SIG-M5 treated with dmso at 0.1 percent for 504 hours (cell line): Measurements from ENCODE around the gene CCL8.

ENCODE experiments used
- DNase-seq: peaks from one replicate; lab custom pipeline; 2025; ENCODE audit not compliant: unreplicated experiment; lab: John Stamatoyannopoulos, UW

Gene CCL8

DNA sequence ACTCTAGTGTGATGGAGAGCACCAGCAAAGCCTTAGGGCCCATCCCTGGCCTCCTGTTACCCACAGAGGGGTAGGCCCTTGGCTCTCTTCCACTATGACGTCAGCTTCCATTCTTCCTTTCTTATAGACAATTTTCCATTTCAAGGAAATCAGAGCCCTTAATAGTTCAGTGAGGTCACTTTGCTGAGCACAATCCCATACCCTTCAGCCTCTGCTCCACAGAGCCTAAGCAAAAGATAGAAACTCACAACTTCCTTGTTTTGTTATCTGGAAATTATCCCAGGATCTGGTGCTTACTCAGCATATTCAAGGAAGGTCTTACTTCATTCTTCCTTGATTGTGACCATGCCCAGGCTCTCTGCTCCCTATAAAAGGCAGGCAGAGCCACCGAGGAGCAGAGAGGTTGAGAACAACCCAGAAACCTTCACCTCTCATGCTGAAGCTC, at the start of gene CCL8:
TSS of gene CCL8 (plus strand) at position 397 of the 445 bp plus-strand sequence. CDS start 67 bp downstream, outside the sequence.
- DNase-seq, result no peak

DNA sequence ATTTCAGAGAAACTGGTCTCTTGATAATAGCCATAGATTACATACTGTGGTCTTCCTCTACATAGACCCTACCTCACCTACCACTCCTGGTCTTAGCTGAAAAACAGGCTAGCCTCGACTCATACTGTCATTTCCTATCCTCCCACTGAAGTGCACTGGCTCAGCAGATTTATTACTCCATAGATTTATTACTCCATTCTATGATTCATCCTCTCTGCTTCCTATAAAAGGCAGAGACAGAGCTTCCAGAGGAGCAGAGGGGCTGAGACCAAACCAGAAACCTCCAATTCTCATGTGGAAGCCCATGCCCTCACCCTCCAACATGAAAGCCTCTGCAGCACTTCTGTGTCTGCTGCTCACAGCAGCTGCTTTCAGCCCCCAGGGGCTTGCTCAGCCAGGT, 49.3 kb upstream of the CCL8 start, which contains the start of gene CCL7:
TSS of gene CCL7 (plus strand) at position 253 of the 400 bp plus-strand sequence. CDS start at position 323, 70 bp downstream.
- DNase-seq, result no peak

DNA sequence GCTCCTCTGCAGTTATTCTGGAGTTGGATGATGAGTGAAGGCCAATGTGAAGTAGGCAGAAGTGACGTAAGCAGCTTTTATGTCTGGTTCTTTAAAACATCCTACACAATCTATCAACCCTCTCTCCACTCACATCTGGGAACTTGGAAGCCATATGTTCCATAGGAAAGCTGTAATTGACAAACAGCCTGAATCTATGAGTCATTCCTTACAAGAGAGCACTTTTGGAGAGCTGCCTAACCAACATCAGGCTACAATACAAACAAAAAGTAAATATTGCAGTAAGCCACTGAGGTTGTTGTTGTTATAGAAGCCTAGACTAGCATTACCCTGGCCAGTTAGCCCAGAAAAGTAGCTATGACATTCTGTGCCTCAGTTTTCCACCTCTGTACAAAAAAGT, 43.4 kb upstream of the CCL8 start:
- DNase-seq, result no peak

DNA sequence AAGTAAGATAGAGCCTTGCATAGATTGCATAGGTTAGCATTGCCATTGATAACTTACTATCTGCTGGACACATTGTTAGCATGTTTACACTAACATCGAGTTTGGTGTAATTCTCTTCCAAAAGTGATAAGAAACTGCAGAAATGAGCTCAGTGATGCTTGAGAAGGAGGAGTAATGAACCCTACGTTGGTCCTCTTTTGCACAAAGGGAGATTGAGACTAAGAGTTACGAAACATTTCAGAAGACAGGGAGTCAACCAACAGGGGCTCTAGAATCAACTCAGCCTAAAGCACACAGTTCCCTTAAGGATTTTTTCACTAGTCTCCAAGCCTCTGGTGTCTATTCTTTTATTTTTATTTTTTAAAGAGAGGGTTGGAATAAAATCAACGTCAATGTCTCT, 42.4 kb upstream of the CCL8 start:
- DNase-seq, result no peak

DNA sequence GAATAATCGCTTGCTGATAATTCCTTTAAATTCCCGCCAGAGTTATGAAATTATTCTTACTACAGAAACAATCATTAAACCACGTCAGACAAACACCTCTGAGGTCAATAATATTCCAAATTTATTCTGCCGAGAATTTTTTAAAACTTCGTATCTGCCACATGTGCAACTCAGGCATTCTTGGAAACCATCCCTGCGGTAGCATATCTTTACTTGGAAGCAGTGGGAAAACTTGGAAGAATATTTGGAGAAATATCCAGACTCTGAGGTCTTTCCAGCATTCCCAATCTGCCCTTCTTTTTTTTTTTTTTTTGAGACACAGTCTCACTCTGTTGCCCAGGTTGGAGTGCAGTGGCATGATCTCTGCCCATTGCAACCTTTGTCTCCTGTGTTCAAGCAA, 35.7 kb upstream of the CCL8 start:
- no peak for DNase-seq

DNA sequence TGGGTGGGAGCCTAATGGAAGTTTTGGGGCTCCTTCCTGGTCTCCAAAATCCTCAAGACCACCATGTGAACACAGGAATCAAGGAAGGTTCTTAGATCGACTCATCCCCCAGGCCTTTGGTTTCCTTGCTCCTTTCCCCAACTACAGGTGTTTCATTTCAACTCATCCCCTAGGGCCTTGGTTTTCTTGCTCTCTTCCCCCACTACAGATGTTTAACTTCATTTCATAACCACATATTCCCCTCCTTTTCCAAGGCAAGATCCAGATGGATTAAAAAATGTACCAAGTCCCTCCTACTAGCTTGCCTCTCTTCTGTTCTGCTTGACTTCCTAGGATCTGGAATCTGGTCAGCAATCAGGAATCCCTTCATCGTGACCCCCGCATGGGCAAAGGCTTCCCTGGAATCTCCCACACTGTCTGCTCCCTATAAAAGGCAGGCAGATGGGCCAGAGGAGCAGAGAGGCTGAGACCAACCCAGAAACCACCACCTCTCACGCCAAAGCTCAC, 33.9 kb upstream of the CCL8 start, which contains the start of gene CCL11:
TSS of gene CCL11 (plus strand) at position 457 of the 507 bp plus-strand sequence. CDS start 67 bp downstream, outside the sequence.
- no peak for DNase-seq

DNA sequence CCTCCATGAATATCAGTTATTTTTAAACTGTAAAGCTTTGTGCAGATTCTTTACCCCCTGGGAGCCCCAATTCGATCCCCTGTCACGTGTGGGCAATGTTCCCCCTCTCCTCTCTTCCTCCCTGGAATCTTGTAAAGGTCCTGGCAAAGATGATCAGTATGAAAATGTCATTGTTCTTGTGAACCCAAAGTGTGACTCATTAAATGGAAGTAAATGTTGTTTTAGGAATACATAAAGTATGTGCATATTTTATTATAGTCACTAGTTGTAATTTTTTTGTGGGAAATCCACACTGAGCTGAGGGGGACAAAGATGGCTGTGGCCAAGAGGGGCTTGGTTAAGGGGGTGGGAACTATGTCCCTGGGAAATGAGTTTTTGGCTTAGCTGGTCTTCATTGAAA, 31.4 kb upstream of the CCL8 start:
- DNase-seq, result no peak

DNA sequence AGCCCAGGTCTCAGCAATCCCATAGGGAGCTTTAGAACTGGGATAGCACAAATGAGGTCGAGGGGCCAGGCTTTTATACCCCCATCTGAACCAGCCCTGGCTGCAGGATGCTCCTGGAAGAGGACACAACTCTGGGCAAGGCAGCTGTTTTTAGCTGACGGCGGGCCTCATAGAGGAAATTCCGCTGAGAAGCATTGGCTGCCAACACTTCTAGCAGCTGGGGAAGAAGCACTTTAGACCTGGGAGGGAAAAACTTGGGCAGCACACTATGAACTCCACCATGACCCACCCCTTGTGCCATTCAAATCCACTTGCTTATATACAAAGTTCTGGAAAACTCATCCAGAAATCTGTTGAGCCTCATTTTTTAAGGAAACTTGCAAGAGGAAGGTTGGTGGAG, 28.6 kb upstream of the CCL8 start:
- no peak for DNase-seq

DNA sequence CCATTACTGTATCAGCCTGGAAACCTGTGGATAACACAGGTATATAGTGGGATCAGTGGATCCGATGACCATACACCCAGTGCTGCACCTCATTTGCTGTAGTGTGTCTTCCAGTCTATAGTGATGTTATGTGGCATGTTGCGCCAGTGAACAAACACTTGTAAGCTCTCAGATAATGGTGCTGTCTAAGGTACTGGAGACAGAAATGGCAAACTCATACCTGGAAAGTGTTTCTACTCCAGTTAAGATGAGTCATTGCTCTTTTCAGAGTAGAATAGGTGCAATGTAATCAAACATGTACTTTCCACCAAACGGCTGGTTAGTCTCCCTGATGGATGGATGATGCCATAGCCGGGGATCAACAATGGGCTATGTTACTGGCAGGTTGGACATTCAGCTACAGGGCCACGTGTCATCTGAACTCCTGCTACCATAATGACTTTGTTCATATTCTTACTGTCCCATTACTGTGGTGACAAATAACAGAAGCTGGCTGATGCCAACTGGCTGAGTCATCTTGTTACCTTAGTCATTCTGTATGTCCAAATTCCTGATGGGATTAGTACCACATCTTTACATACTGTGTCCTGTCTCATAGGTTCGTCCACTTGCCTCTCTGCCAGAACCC, 27.4 kb upstream of the CCL8 start:
- no peak for DNase-seq

DNA sequence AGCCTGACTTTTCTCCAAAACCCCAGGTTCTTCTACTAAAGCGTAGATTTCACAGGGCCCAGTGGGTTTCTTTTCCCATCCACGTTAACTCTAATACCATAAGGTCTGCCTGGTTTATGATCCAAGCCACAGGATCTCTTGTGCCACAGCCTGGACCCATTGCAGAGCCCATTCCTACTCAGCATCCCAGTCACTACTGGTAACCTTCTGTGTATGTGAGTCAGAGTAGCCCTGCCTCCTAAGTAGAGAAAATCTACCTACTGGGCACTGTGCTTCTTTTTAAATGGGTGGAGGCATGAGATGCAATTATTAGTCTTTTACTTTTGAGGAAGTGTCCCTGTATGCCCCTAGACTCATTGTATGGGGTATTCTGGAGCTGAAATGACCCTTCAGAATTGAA, 20.2 kb upstream of the CCL8 start:
- no peak for DNase-seq

DNA sequence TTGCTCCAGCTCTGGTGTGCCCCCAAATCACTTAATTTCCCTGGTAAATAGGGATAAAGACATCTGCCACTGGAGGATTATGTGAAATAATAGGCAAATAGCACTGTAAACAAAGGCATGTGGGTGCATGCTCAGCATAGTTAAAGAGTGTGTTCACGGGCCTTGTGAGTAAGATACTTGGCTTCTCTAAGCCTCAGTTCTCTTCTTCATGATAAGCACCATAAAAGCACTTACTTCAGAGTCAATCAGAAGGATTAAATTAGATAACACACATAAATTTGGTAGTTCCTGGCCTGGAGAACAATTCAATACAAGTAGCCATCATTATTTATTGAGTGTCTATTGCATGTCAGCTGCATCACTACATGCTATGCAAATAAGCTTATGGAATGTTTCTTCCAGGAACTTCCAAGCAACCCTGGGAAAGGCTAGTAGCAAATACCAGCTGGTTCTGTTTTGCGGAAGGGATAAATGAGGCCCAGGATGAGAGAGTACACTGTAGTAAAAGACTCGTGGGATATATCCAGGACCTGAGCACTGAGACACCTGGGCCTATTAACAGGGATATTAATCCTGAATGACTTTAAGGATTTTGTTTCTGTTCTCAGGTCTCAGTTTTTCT, 19.2 kb upstream of the CCL8 start:
- DNase-seq, result no peak

DNA sequence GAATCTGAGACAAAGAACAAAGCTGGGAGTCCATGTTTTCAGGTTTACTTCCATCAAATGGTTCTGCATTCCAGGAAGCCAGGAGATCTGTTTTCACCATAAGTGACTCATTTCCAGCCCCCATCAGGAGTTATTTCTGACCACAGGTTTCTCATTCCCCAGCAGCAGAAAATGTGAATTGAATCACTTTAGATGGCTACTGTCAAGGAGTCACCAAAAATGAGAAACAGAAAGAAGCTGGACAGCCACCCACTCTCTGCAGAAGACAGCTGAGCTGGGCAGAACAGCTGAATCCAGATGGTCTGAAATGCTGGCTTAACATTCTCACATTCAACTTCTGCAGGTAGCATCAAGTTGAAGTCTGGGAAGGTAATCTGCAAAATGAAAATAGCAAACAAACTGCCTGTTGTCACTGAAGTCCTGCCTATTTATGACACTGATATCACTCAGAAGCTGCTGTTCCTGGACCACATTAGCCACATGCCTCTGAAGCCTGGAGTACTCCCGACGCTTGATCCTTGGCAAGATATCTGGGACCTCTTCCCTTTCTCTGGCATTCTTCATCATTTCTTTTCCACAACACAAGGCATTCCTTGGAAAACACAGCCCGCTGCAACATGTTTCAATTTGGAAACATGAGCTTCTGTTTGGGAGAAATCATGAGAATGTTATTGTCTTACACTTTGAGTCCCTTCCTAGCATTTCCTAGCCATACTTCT, 18.4 kb upstream of the CCL8 start:
- DNase-seq, result no peak

DNA sequence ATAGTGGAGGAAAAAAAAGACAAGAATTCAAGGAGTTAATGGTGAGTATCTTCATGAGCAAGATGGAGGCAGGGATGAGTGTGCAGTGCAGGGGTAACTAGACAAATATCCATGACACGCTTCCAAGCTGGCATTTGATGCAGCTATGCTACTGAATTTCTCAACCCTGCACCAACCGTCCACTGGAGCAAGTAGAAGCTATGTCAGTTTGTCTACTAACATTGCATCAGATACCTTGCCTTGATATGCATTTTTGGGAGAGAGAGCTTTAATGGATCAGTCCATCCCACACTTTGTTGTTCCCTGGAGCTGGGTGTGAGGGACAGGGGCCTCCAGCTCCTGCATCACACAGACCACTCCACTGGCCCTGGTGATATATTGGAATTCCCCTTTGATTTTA, 17.2 kb upstream of the CCL8 start:
- DNase-seq, result no peak

DNA sequence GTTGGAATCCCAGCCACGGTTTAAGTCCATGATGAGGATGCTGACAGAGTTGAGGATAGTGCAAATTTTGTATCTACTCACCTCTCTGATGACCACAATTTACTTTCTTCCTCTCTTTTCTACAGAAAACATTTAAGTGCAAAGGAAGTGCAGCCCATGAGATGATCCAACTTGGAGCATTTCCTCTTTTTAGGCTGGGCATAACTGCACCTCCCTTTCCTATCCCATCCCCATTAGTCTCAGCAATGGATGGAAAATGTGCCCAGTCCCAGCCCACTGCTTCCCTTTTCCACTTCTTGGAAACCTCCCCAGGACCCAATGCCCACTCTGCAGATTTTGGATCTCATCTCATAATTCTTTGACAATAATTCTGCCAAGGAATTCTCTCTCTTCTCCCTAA, 16.6 kb upstream of the CCL8 start:
- DNase-seq, result no peak

DNA sequence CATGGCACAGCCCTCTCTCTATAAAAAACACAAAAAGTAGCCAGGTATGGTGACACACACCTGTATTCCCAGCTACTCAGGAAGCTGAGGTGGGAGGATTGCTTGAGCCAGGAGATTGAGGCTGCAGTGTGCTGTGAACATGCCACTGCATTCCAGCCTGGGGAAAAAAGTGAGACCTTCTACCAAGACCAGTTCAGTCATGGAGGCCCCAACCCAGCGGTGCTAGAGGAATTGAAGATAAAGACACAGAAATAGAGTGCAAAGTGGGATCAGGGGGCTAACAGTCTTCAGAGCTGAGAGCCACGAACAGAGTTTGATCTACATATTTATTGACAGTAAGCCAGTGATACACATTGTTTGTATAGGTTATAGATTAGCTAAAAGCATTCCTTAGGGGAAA, 15.6 kb upstream of the CCL8 start:
- DNase-seq, result no peak

DNA sequence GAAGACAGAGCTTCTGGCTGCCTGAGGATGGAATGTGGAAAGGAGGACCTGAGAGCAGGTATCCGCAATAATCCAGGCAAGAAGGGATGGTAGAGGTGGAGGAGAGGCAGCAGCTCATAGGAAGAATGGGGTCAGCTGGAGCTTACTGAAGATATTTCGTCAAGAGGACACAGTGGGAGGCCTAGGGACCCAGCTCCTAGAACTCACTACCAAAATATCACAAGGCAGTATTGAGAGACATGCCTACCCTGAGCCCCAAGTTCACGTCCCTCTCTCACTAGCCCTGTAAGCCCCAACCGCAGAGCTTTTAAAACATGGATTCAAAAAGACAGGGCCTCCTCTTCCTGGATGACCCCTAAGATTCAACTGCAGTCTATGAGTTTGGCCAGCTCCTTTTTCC, 14.2 kb upstream of the CCL8 start:
- no peak for DNase-seq

DNA sequence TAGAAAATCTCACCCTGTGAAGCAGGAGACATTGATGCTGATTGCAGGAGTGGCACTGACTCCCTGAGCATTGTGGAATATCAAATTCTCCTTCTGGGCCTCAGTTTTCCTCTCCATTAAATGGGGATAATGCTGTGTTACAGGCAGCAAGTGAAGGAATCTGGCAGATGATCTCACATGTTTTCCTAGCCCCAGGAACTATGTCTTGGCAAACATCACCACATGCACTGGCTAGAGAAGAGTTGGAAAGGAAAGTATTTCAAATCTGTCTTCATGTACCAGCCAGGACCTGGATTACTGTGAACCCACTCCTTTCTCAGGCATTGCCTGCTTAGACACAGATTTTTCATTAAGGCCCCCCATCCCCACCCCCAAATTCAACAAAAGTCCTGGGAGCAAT, 13.6 kb upstream of the CCL8 start:
- DNase-seq, result no peak

DNA sequence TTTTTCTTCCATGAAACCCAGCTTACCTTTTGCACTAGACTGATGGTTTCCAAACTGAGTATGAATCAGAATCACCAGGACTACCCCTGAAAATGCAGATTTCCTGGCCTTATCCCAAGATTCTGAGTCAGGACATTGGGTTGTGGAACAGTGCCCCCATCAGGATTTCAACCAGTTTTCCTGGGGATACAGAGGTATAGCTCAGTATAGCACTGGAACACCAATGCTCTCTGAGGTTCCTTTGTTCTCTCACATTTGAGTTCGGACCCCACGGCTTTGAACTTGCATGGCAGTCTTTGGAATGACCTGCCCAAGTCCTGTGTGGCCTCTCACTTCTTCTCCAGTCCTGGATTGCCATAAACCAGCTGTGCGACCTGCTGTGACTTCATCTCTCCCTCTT, 12.8 kb upstream of the CCL8 start:
- DNase-seq, result no peak

DNA sequence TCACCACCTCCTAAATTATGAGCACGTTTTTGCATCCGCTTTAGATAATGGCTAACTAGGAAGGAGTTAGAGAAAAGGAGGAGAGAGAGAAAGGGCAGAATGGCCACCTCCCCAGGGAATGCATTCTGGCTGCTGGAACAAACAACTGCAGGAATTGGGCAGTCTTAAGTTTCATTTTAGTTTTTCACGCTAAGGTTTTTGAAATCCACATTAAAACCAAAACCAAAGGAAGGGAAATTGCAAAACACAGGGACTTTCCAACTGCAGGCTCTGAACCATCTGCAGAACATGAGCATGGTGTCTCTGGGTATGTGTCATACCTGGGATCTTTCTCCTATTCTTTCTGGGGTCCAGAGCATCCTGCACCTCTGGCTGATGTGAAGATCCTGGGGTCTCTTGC, 12.1 kb upstream of the CCL8 start:
- no peak for DNase-seq

DNA sequence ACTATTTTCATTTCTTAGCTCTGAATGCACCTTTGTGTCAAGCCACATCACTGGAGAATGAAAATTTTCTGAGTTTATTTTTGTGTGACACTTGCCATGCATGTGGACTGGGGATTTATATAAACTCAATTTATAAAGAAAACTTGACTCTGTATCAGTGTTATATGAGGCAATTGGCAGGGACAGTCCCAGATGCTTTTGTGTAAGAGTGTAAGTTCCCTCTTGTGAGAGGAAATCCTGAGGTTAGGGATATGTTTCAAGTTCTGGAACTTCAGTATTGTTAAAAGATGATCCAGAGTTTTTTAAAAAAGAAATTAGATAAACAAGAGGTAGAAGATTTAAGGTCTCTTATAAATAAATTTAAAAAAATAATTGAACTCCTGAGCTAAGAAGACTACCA, 10.9 kb upstream of the CCL8 start:
- no peak for DNase-seq

DNA sequence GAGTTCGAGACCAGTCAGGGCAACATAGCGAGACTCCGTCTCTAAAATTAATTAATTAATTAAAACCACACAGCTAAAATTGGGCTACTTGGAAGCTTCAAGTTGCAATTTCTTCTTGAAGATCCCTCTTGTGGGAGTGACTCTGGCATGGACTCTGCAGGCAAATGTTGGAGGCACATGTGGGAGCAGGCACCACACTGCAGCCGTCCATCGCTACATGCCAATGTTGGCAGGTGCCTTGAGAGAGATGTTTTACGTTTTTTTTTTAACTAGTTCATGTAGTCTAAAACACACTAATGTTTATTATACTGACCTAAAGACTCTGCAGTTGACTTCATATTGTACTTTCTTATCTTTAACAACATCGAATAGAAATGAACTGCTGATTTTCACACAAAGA, 7.9 kb upstream of the CCL8 start:
- no peak for DNase-seq

DNA sequence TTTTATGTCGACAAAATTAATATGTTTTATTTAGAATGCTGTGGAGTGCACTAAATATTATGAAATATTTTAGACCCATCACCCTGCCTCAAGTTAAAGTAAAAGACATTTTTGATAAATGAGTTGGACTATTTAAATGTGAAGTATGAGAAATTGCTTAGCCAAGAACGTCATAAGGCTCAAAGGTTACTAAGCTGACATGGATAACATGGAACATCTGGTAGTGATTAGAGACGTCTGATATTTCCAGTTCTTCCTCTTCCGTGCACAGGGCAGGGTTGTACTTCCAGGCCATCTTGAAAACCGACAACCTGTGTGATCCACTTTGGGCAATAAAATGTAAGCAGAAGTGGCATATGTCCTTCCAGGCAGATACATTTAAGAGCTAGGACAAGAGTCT, 7.2 kb upstream of the CCL8 start:
- no peak for DNase-seq
